GM19452 (cell line): ENCODE results near the gene C10orf143.
"Not testable (repeated sequence)": the region's sequence is repeated elsewhere in the genome, so short reads cannot be mapped to it uniquely, and the experiment has no call there.

Experiments
- ATAC-seq: cut with Tn5 transposase; IDR thresholded peaks from one replicate; pipeline ENCODE4 v1.9.1; 2021; ENCODE audit not compliant: unreplicated experiment

Gene C10orf143

DNA sequence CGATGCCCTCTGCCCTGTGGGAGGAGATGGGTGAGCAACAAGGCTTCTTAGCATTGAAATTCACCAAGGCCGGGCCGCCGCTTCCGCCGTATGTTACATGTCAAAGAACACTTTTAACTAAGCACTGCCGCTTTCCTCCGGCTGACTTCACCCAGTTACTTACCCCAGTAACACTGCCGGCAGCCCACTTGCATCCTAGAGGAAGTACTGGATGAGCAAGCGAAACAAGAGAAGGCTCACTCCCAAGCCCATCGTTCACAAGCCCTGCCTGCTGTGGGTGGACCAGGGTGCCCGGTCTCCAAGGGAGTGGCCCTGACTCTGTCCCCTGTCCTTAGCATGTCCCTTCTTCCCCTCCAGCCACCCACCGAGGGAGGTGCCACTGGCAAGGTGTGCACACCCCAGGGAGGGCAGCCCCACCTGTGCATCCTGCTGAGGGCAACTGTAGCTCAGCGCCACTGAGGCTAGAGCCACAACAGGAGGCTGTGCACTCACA lies 73.4 kb downstream of the C10orf143 start:
- no peak for ATAC-seq

DNA sequence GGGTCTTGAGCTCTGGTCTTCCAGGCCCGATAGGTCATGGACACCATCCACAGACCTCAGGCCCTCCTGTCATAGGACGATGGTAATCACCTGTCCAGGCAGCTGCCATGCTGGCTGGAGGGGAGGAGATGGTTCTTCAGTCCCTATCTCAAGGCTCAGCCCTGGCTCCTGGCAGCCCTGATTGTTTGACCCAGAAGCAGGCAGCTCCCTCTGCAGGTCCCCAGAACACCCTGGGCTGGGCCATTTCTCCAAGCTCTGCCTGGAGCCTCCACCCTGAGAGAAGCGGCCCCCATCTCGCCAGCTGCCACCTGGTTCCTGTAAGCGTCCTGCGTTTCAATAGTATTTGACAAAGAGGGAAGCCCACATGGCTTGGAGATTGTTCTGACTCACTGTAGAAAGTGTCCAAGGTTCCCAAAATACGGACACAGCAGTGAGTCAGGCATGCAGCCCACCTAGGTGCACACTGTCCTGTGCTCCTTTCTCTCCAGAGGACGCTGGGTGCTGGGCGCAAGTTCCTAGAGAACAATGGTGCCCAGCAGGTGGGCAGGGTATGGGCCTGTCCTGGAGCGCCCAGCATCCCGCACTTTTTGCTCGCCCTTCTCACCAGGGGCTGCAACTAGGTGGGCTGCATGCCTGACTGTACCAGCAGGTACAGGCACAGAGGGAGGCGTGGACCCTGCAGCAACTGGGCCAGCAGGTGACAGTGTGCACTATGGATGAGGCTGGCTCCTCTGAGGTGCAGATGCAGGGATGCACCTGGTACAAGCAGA lies 74.1 kb downstream of the C10orf143 start:
- ATAC-seq: no peak

DNA sequence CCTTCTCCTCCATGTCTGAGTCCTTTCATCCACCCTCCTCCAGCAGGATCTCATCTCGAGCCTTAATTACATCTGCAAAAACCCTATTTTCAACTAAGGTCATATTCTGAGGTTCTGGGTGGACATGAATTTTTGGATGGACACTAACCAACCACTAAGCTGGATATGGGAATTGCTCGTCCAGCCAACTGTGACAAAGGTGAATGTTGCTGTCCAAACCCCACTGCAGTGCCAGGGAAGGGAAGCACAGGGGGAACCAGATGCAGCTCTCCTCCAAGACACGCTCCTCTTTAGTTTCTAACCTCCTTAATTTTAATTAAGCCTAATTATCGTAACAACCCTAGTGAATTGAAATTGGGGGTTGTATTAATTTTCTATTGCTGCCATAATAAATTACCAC lies 81.4 kb downstream of the C10orf143 start:
- no peak for ATAC-seq

DNA sequence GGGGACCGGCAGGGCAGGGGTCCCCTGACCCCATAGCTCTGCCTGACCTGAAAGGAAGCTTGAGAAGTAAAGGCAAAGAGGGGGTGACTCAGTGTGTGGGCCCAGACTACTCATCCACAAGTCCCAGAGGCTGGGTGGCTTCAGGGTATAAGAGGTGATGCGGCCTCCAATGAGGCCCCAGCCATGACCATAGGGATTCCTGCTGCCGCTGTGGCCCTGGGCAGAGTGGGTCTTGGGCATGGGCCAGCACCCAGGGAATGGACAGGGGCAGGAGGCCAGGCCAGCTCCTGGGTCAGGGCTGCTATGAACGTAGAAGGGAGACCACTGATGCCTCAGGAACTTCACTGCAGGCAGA lies 82.2 kb downstream of the C10orf143 start:
- no peak for ATAC-seq

DNA sequence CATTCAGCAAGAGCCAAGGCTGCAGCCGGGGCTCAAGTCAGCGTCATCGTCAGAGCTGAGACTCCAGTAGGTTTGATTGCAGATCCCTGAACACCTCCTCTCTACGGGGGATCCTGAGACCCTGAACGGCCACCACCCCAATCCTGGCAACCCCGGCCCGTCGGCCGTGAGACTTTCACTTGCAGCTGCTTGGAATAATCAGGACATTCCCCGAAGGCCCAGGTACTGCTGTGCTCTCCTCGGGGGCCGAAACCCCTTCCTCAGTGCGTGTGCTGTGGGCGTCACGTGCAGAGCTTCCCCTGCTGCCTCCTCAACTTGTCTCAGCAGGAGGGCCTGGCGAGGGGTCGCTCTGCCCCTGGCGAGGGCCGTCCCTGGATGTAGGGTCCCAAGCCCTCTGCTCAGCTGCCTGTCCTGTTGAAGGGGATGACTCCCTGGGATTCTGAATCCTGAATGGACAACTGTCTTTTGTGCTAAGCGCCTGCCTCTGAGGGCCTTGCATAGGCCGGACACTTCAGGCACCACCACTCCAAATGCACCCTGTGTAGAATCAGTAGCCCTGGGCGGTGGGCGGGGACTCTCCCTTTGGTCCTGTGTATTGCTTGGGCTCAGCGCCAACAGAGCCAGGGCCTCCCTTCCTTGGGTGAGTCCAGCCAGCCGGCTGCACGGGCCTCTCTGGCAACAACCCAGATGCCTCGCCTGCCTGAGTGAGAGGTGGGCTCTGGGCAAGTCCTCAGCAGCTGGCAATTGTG lies 82.7 kb downstream of the C10orf143 start:
- ATAC-seq: no peak

DNA sequence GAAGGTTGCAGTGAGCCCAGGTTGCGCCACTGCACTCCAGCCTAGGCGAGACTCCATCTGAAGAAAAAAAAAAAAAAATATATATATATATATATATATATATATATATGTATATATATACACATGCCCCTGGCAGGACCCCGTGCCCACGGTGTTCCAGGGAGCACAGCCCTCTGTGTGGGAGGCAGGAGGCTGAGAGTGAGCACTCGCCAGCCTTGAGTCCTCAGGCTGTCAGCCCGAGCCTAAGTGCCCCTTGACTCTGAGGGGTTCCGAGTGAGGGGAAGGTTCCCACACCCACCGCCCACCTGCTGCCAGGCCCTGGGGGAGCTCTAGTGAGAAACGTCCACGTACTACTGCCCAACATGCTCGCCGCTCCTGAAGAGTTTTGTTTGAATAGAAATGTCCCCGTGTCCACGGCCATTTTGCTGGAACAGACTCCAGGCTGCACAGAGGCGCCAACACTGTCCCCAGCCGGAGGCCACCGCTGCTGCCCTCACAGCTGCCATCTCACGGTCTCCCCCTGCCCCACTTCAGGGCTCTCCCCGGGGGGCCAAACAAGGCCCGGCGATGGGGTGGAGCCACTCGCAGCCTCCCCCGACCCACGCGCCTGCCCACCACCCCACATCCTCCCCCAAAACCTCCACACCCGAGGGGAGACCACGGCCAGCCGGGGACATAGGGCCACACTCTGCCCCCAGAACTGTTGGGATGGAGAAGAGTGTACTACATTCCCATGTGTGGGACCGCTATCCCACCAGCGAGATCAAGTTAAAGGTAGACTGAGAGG lies 83.8 kb downstream of the C10orf143 start:
- ATAC-seq: no peak

DNA sequence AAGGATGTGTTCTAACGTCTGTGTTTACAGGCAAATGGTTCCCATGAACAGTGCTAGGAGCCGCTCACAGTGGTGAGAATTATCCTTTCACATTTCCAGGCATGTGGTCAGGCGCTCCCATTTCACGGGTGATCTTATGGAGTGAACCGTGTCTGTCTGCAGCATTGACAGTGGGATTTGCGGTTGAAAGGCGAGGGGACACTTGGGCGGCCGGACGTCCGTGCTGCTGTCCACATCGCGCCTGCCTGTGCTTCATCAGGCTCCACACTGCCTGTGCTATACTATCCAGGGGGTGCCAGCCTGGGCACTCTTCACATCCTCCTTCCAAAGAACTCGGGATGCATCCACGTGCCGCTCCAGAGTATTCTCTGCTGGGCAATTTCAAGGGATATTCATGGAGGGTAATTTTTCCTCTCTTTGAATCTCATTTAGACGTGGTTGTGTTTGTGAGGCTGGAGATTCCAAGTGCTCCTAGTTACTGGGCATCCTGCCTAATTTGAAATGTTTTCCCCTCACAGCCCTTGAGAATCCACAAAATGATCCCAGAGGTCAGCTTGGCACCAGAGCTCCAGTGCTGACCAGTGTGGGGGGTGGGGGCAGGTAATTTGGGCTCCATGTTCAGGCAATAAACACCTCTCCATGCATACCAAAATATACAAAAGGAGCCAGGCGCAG lies 84.7 kb downstream of the C10orf143 start:
- no peak for ATAC-seq

DNA sequence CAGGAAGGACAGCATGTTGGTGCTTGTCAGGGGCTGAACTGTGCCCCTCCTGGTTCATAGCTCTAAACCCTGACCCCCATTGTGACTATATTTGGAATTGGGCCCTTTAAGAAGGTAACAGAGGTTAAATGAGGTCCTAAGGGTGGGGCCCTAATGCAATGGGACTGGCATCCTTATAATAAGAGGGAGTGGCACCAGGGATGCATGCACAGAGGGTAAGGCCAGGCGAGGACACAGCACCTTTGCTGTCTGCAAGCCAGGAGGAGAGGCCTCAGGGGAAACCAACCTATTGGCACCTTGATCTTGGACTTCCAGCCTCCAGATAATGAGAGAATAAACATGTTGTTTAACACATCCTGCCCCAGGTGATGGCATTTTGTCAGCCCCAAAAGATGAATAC lies 85.3 kb downstream of the C10orf143 start:
- no peak for ATAC-seq

DNA sequence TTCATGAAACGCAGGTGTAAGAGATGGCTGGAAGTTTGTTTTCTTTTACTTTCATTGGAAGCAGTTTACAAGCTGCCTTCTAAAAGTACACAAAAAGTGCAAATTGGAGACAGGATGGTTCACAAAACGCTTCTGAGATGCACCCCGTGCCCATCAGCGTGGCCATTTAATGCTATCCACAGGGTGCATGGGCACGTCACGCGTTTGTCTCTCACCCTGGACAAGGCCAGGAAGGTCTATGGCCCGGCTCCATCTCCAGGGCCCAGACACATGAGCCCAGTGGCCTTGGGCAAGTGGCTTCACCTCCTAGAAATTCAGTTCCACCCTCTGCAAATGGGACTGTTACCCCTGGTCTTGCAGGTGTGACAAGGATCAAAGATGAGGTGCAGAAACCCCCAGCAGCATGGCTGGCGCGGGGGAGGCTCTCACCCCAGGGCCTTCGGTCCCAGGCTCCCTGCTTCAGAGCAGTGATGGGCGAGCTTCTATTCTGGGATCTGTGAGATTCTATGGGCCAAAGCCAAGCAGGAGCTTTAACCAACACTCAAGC lies 85.8 kb downstream of the C10orf143 start:
- no peak for ATAC-seq

DNA sequence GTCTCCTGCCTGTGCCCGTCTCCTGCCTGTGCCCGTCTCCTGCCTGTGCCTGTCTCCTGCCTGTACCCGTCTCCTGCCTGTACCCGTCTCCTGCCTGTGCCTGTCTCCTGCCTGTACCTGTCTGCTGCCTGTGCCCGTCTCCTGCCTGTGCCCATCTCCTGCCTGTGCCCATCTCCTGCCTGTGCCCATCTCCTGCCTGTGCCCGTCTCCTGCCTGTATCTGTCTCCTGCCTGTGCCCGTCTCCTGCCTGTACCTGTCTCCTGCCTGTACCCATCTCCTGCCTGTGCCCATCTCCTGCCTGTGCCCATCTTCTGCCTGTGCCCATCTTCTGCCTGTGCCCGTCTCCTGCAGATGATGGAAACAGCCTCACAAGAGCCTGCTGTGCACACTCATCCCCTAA lies 86.3 kb downstream of the C10orf143 start:
- ATAC-seq: not testable (repeated sequence)

DNA sequence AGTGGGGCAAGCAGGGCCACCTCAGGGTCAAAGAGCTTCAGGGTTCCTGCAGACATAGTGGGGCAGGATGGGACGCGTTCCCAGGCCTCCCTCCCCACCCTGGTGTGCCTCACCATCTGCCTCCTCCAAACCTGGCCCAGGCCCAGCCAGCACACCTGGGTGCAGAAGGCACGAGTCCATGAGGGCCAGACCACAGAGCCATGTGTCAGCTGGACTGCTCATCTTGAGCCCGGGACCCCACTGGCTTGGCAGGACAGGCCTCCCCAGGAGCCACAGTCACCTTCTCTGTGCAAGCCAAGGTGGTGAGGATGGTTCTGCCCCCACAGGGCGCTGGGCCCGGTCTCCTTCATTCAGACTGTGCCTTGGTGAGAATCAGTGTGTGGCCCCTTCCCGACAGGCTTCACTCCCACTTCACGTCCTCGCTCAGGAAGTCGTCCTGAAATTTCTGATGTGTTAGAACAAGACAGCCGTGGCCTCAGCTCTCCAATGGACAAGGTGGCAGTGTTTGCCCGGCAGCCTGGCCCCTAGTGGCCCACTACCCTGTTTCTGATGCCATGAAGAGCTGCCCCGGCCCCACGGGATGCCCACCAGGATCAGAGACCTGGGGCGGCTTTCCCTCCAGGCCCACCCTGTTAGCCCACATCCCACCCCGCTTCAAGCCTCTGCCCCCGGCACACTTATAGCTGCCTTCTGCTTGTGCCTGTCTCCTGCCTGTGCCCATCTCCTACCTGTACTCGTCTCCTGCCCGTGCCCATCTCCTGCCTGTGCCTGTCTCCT lies 87.0 kb downstream of the C10orf143 start:
- ATAC-seq: no peak

DNA sequence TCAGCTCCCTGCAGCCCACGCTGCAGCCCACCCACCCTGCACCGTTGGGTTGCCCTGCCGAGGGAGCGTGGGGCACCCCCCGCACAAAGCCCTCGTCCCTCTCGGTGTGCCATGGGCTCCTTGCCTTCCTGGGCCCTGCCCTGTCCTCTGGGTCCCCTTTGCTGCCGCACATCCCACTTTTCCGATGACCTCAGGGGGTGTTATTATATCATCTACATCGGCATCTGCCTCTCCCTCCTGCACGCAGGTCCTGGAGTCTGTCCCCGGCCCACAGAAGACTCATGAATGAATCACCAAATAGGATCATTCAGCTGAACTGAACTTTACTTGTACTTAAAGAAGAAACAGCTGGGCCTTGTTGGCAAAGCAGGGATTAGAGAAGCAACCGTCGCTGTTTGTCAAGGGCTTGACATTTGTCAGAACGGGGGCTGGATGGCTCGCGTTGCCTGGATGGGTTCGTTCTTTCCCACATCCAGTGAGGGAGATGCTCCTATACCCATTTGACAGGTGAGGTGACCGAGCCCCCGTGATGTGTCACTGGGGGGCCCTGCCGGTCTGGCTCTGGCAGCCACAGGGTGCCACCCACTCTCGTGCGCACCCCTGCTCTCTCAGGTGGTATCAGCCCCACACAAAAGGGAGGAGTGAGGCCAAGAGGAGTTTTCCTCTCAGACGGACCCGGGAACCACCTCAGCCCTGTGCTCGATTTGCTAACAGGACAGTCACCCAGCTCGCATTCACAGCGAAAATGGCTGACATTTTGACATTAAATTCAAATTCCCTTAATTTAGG lies 87.9 kb downstream of the C10orf143 start:
- no peak for ATAC-seq

DNA sequence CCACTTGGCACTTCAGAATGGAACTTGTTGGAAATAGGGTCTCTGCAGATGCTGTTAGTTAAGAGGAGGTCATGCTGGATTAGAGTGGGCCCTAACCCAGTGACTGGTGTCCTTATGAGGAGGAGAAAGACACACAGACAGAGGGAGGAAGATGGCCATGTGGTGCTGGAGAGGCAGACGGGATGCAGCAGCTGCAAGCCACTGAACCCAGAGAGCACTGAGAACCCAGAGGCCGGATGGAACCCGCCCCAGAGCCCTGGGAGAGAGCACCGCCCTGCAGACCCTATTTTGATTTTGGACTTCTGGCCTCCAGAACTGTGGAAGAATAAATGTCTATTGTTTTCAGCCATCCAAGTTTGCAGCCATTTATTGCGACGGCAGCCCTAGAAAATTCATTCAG lies 88.5 kb downstream of the C10orf143 start:
- no peak for ATAC-seq

DNA sequence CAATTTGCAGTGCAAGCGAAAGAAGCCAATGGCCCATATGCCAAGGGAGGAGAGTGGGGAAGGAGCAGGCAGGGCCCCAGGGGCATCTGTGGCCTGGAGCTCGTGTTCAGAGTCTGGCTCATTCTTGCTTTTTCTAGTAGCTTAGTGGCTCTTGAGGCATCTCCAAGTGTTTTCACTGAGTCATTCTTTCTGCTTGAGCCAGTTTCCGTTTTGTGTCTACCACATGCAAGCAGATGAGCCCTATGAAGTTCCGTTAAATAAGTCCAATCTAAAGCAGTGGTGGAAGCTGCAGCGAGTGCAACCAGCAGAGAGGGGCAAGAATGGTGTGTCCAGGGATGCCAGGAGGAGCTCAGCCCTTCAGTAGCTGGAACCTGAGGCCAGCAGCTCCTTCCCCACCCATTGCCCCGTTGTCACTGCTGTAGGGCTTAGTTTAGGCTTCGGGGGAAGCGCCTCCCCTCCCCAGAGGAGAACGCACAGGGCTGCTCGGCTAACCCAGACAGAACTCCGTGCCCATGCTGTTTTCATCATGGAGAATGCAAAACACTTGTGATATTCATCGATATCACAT lies 89.2 kb downstream of the C10orf143 start:
- ATAC-seq: no peak

DNA sequence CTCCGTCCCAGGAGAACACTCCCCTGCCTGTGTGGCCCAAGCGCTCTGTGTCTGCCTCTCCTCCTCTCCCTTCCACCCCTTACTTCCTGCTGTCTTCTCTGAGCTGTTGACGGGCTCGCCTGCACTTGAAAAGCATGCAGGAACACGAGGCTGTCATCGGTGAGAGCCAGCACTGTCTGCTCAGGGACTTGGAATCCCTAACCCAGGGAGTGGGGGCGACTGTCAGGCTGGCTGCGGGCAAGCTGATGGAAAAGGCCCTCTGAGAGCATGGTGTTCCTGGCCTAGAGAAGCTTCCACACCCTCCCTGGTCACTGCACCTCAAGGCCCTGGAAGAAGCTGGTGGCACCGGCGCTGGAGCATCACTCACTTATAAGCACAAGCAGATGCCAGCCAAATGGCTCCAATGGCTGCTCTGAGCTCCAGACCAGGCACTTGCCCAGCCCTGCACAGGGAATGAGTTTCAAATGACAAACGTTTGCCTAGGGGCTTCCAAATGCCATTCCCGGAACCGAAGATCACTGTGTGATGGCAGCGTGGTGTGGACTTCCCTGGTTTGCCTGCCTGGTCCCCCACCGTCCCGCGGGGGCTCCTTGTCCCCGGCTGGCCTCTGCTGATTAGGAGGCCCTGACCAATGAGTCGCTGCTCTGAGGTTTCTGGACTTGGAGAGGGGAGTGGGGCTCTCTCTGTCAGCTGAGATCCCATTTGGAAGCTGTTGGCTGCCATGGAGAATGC lies 89.8 kb downstream of the C10orf143 start:
- ATAC-seq: no peak

DNA sequence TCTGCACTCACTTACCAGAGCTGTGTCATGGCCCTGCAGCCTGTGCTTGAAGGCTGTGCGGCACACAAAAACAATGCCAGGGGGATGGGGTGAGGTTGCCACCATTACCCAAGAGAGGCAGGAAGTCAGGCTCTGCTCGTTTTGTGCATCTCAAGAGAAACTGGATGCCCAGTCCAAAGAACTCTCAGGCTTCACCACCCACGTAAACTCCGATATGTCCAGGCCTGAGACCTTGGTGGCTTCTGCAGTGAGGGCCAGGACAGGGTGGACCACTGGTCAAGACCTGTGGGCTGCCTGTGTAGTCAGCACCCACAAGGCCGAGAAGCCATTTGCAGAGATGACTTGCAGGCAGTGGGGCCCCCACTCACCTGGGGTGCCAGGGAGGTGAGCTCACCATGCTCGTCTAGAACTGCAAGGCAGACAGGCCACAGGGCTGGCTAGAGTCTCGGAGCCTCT lies 91.9 kb downstream of the C10orf143 start:
- ATAC-seq: no peak

DNA sequence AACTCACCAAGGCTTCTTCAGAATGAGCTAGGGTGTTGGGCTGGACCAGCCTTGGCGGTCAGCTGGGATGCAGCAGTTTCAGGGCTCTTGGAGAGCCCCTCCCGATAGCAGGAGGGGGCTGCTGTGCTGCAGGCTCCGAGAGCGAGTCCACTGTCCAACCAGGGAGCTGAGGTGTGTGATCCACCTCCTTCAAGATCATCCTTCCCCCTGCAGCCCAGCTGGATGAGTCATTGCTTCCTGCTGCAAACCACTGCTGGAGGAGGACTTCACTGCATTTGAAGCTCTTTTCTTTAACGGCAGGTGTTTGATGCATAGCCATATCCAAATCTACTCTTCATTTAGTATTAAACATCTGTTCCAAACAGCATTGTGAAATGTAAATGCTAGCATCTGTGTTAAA lies 92.4 kb downstream of the C10orf143 start:
- no peak for ATAC-seq

DNA sequence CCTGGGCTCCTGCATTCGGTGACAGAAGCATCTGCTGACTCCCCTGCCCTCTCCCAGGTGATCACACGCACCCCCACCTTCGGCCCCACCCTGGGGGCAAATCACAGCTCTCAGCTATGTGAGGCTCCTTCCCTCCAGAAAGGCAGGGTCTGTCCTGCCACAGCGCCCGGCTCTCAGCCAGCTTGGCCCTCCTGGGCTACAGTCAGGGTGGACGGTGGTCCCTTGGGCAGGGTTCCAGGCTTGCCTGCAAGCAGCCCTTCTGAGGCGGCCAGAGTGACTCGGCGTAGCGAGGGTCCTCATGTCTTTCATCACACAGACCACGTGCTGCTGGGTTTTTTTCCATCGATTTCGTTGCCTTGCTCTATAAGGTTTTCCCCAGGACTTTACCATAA lies 93.0 kb downstream of the C10orf143 start:
- no peak for ATAC-seq
